Inferior parietal cortex (tissue), 1 donor: ENCODE data around the gene CLDN1.

Experiments
- DNase-seq: peaks from one replicate; pipeline ENCODE4 v3.0.0-alpha.2; 2016; ENCODE audit errors: extremely low spot score

The CLDN1 gene

DNA sequence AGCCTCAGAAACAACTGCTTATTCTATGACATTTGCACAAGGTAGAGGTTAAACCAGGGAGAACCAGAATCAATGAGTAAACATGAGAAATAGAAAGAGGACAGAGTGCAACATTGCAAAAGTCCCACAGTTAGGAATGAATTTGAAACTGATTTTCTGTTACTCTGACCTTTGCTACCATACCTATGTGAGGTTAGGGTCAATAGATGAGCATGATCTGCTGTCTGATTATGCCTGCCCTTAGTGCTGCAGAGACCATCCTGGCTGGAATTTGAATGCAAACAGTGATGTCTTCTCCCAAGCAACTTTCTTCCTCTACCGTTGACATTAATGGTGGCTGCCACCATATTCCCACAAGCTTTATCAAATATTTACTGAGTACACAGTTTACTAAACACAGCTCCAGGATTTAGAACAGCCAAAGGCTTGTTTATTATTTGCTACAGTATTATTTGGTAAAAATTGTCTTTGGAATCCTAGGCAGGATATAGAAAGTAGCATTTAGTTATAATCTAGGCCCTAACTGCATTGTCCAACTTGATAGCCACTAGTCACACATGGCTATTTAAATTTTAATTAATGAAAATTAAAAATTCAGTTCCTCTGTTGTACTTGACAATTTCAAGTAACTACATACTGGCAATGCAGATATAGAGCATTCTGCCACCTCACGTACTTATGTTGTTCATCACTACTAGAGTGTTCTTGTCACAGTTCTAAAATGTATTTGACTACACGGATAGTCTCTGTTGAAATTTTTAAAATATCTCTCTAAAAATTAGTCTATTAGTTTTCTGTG is 8.9 kb upstream of the CLDN1 start:
- DNase-seq = no peak

DNA sequence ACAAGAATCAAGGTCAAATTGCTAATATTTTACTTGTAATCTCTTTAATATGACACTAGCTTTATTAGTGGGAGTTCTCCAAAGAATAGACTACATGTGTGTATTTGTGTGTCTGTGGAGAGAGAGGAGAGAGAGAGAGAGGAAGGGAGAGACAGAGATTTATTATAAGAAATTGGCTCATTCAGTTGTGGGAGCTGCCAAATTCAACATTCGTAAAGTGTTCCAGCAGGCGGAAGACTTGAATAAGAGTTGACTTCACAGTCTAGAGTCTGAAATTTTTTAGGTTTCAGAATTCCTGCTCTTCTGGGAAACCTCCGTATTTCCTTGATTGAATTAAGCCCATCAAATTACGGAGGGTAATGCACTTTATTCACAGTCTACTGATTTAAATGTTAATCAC is 4.7 kb upstream of the CLDN1 start:
- no peak for DNase-seq

DNA sequence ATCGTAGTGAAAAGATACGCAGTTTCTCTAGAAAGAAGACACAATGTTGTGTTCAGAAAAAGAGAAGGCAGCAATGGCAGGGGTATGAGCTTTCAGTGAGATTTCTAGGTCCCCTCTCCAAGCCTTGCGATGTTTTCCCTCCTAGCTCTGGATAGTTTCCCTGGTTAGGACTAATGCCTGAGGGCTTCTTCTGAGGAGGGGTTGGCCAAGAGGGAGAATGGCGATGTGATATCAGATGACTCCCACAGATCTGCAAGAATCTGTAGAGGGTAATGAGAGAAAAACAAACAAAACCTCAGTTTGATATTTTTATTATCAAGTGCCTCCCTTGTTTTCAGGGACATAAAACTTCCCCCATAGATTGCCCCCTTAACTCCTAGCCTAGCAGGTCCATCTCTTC is 4.1 kb upstream of the CLDN1 start:
- no peak for DNase-seq

DNA sequence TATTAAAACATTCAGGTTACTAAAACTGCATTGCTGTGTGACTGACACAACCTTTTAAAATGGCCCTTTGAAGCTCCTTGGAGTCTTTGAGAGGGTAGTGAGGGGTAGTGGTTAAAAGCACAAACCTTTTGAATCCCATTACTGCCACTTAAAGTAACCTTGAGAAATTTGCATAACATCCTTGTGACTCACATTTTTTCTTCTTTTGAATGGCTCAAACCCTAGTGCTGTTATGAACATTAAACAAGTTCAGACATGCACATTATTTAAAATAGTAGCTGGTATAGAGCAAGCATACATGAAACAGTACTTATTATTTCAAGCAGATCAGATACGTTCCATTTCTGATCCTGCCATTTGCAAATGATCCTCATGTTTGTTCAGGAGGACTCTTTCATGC is 3.7 kb upstream of the CLDN1 start:
- no peak for DNase-seq

DNA sequence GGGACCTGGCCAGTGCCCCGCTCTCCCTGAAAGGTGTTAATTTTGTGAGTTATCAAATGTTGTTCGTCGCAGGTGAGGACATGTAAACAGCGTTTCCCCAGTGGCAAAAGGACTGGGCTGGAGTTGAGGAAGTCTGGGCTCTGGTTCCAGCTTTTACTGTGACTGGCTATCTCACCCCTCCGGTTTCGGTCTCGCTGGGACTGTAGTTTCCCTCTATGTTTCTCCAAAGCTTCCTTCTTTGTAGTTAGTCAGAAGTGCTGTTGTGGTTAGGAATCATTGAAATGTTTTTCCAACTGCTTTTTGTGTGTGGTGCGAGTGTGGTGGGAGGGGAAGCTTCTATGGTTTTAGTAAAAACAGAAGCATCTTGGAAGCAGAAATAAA is 990 bp upstream of the CLDN1 start:
- DNase-seq = no peak

DNA sequence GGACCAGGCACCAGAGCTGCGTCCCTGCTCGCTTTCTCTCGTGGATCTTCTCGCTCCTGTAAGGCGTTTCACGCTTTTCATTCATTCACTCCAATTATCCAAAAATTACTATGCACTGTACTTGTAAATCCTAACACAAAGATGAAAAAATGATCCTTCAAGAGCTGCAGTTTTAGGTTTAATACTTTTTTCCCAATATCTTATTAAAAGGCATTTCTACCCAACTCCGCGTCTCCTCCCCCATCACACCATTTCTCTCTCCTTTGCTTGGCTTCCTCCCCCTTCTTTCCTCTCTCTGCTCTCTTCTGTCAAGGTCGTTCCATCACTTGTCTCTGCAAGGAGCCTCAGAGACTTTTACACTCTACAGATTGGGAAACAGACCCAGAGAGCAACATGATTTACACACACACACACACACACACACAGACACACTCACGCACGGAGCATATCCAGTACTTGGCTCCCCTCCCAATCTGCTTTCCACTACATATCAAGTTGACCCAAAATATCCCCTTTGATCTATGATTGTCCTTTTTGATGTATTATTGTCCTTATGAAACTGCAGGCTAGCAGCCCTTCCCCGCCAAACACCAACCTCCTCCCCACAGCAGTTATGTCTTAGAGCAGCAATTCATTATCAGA is 479 bp upstream of the CLDN1 start:
- DNase-seq = no peak

DNA sequence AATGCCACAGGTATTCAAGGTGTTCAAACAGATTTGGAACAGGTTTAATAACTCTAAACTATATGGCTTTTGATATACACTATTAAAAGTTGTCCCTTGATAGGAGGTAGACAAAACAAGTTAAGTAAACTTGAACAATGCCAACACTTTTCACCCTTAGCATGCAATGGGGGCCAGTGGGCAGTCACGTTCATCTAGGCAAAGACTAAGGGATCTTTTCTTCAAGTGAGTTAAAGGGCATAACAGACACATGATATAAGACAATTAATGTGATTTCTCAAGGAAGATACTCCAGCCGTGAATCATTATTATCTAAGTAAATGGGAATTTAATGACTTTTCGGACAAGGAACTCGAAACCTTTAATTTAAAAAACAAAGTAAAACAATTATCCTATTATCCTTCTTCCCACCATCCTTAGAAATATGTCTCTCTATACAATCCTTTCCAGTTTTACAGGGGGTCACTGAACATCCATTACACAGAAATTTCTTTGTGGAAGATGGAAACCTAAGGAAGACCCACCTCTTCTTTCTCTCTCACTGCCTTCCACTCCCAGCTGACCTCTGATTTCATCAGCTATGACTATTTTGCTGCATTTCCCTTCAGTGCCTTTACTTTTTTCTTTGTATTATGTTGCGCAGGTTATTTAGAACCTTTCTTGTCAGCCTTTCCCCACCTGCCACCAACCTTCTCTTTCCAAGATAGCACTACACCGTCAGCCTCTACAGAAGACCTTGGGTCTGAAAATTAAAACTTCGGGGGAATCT is 1.5 kb downstream of the CLDN1 start:
- DNase-seq = no peak

DNA sequence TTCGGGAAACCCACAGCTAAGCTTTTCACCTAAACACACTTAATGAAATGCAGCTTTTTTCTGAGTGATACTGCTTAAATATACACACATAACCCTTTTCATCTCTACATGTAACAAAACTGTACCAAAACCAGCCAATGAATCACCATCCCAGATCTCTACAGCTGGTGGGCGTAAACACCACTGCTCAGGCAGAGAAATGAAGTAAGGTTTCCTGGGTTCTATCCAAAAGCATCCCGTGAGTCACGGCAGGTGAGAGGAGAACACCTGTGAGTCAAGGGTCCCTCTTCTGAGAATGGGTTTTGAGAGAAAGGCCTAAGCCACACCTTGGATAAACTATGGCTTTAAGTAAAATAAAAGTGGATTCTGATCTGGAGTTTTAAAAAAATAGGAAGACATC is 2.6 kb downstream of the CLDN1 start:
- DNase-seq = no peak

DNA sequence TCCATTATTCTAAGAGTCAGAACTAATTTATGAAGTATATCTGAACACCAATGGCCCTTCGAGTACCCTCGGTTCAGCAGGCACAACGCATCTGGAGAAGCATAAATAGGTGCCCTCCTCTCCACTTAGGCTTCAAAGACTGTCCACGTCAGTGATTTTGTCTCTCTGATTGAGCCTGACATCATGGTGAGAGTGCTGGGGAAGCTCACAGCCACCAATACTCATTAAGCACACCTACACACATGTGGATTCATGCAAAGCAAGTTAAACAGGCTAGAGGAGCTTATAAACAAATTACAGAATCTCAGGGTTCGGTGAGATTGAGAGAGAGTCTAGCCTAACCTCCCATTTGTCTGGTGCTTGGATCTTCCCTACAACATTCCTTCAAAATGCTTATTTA is 3.6 kb downstream of the CLDN1 start:
- no peak for DNase-seq

DNA sequence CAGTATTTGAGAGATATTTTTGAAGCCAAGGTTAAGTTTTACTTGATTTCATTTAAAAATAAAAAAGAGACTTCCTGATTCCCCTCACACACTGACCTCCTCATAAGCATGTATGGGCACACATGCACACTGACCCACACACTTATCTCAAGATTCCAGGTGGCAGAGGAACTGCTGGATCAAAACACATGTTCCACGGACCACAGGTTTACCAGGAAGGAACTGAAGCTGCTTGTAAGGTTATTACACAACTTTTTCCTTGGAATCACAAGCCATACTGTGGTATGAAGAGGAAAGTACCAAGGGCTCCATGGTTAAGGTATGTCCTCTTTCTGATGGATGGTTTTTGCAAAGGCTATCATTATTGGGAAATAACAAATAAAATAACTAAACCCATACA is 7.5 kb downstream of the CLDN1 start:
- no peak for DNase-seq

DNA sequence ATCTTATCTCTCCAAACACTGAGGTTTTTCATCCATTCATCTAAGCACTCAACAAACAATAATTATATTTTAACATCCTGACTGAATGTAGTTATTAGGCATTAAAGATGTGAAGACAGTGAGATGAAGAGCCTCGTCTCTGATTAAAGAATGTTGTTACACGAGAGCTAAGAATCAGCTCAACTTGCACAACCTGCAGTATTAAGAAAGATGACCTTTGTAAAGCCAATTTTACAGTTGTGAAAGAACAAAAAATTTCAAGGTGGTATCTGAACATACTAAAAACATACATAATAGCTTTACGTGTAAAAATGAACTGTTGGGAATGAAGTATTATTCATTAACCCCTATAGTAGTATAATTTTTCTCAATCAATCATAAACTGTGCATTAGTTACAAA is 12.8 kb downstream of the CLDN1 start:
- DNase-seq = no peak

DNA sequence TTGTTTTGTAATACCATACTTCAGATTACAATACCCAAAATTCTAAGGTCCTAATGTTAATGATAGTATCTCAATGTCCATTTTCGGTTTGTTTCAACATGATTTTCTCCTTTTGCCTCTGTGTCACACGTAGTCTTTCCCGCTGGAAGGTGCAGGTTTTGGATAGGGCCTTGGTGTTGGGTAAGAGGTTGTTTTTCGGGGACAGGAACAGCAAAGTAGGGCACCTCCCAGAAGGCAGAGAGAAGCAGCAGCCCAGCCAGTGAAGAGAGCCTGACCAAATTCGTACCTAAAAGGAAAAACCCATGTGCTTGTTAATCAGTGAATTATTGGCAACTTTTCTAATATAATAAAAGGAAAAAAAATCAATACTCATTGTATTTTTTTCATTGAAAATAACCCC is 14.1 kb downstream of the CLDN1 start:
- no peak for DNase-seq

DNA sequence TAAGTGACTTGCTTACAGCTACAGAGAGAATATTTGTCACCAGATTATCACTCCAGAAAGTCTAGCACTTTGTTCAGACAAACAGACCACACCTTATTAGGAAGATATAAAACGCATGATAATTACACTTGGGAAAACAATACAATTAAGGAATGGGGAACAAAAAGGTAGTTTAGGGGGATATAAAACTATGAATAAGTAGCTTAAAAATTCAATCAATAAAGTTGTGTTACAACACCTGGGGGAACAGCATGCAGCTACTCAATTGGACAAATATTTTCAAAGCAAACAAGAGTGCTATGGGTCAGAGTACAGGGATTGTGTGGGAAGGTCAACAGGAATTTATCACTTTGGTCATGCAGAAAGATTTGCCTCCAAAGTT is 15.1 kb downstream of the CLDN1 start:
- no peak for DNase-seq

DNA sequence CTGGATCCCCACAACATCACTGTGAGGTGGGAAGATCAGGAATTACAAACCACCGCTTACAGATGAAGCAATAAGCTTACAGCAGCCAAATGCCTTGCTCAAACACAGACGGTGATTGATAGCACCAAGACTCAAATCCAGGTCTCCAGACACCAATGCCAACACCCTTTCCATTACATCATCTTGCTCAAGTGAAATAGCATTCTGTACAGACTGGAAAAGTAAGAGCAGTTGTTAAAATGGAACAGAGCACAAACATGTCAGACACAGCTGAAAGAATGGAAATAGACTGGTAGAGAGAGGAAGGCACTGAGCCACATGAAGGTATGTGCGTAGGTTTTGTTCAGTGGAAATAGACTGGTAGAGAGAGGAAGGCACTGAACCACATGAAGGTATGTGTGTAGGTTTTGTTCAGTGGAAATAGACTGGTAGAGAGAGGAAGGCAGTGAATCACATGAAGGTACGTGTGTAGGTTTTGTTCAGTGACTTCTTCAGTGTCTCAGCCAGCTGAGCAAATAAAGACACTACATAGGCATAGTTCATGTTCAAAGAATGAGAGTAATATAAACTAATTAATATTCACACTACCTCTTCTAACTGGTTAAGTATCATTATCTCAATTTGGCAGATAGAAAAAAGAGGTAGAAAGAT is 15.6 kb downstream of the CLDN1 start:
- DNase-seq = no peak

DNA sequence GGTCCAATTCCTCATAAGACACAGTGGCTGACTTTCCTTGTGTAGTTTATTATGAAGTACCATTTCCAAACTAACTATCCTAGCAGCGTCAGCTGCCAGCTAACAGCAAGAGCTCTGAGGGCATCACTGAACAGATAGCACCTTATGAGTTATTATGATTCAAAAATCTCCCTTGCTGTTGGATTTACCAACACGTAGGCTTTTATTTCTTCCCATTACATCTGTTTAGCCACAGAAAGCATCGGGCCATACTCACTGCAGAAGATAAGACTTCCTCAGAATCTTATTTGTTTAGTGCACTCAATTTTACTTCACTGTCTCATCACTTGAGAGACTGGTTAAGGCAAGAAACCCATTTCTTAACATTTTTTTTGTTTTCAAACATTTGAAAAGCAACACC is 16.2 kb downstream of the CLDN1 start:
- no peak for DNase-seq

DNA sequence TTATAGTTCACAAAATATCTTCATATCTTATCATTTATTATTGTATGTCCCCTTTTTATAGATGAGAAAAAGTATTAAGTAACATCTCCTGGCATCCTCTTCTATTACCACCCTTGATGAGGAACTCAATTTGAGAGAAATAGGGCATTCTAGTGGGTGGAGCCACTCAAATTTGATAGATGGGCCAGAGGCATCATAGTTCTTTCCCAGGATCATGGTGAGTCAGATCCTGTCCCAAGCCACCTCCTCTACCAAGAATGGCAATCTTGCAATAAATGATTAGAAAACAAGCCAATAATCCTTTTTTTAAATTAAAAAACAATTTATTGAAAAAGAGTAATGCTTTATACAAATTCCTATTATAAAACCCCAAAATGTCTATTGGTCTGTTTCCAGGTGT is 16.8 kb downstream of the CLDN1 start:
- DNase-seq = no peak

DNA sequence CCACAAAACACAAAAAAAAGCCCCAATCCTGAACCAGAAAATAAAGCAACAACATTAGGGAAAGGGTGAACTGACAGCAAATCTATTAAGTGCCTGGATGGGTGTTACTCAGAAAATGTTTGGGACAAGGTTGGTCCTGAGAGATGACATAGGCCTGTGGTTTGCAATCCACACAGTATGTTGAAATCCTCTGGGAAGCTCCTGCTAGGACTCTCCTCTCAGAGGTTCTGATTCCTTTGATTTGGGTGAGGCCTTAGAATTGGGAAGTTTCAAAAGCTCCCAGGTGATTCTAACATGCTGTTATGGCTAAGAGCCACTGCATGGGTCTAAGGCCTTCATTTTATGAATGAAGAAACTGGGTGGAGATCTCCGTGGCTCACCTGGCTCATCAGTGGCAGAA is 18.4 kb downstream of the CLDN1 start:
- DNase-seq = no peak

DNA sequence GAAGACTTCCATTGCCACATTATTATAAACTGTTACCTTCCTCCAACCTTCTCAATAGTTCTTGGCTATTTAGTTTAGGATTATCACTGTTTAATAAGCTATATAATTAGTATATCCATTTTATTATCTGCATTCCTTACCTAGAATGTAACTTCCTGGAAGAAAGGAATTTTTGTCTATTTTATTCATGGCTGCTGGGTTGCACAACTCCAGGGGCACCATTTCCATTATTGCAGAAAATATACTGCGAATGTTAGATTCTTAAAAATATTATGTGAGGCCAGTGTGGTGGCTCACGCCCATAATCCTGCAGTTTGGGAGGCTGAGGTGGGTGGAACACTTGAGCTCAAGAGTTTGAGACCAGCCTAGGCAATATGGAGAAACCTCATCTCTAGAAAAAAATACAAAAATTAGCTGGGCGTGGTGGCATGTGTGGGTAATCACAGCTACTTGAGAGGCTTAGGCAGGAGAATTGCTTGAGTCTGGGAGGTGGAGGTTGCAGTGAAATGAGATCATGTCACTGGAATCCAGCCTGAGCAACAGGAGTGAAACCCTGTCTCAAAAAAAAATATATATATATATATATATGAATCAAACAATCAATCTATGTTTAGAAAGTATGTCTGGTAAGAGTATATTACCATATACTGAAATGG is 19.9 kb downstream of the CLDN1 start:
- DNase-seq = no peak

DNA sequence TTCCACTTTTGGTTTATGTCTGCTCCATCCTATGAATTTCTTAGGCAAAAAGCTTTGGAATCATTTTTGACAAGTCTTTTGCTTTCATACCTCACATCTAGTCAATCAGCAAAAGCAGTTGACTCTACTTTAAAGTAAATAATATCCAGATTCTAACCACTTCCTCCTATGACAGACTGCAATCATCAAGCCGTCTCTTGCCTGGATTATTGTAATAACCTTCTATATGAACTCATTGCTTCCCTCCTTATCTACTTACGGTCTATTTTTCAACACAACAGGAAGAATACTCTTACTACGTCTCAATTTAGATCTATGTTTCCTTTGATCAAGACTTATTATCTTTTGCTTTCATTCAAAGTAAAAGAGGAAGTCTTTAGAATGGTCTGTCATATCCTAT is 20.7 kb downstream of the CLDN1 start:
- no peak for DNase-seq

DNA sequence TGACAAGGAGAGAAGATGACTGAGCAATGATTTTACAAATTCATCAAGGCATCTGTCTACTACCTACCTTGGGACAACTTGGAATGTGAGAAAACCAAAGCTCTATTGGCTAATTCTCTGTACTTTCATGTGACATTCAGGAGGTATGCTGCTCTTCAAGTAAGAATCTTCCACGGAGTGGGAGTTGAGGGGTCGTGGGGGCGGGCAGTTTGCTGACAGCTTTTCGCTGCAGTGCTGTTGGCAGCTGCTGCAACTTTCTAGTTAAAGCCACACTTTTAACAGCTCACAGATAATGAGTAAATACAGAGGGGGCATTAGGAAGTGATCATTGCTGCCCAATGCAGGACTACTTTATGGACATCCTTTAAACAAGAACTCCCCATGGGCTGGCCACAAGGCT is 22.3 kb downstream of the CLDN1 start:
- DNase-seq = no peak

DNA sequence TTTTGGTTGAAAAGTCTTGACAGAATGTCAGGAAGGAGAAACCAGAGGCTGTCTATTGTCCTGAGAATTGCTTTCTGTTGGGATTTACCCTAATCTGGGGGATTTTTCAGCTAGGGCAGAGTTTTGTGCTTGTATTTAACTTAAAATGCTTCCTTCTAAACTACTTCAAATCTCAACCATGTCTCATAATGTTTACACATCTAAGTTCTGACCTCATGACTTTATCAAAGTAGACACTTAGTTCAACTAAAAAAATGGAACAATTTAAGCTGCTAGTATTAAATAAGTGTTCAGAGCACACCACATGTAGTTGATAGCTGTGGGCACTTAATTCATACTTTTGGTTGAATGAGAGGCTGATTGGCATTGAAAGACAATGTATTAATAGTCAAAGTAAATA is 28.2 kb downstream of the CLDN1 start:
- no peak for DNase-seq

DNA sequence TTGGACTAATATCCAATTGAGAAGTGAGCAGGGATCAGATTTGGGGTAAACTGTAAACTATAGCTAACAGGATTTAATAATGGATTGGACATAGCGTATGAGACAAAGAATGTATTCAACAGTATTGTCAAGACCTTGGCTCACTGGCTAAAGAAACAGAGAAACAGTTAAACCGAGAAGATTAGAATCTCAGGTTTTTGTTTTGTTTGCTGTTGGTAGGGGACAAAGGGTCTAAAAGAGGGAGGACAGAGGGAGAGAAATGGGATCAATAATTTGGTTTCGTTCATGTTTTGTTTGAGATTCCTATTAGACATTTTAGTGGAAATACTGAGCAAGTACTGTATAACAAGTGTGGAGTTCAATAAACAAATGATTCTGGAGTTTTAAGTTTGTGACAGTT is 28.6 kb downstream of the CLDN1 start:
- DNase-seq = no peak
